ENCODE results near the gene TXNRD3.

- no peak for TF ChIP-seq POLR2AphosphoS5 (IDR thresholded peaks at IDR 0.05; ENCODE audit: borderline replicate concordance, low read depth, low read length)
- no peak for TF ChIP-seq EZH2 (IDR thresholded peaks at IDR 0.05)
- TF ChIP-seq FOXP2 (optimal IDR thresholded peaks at IDR 0.05; ENCODE audit: control extremely low read depth, extremely low read length, insufficient read depth): no peak
These were observed 37.9 kb upstream of the TXNRD3 start for GRCh38 chr3:126692858-126693257.

Data from SK-N-MC (cell line).